ENCODE results near the gene NUP205.

Gene NUP205, protein sequence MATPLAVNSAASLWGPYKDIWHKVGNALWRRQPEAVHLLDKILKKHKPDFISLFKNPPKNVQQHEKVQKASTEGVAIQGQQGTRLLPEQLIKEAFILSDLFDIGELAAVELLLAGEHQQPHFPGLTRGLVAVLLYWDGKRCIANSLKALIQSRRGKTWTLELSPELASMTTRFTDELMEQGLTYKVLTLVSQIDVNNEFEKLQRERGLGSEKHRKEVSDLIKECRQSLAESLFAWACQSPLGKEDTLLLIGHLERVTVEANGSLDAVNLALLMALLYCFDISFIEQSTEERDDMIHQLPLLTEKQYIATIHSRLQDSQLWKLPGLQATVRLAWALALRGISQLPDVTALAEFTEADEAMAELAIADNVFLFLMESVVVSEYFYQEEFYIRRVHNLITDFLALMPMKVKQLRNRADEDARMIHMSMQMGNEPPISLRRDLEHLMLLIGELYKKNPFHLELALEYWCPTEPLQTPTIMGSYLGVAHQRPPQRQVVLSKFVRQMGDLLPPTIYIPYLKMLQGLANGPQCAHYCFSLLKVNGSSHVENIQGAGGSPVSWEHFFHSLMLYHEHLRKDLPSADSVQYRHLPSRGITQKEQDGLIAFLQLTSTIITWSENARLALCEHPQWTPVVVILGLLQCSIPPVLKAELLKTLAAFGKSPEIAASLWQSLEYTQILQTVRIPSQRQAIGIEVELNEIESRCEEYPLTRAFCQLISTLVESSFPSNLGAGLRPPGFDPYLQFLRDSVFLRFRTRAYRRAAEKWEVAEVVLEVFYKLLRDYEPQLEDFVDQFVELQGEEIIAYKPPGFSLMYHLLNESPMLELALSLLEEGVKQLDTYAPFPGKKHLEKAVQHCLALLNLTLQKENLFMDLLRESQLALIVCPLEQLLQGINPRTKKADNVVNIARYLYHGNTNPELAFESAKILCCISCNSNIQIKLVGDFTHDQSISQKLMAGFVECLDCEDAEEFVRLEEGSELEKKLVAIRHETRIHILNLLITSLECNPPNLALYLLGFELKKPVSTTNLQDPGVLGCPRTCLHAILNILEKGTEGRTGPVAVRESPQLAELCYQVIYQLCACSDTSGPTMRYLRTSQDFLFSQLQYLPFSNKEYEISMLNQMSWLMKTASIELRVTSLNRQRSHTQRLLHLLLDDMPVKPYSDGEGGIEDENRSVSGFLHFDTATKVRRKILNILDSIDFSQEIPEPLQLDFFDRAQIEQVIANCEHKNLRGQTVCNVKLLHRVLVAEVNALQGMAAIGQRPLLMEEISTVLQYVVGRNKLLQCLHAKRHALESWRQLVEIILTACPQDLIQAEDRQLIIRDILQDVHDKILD (N-terminal part only)

GRCh38 chr7:135557455-135558336, at the start of gene NUP205:
Gene NUP205 (plus strand): TSS chr7:135557917. CDS start chr7:135557945, 28 bp downstream.
- H3K9me3 Mint-ChIP-seq, result no peaks in the 10 kb centered on the region
- H3K36me3 Mint-ChIP-seq (ENCODE audit: low read depth), result peaks cover 10% of the 10 kb centered on the region
- no peak for TF ChIP-seq CTCF (IDR thresholded peaks at IDR 0.05; ENCODE audit: unreplicated experiment in 3 of 3)
- H3K4me3 Mint-ChIP-seq, result peak within 1 kb of the TSS; percentile 54 to 71 (median 54)
- peak within 1 kb of the TSS in 2 of 3 experiments; percentile 47 to 70 for H3K27ac Mint-ChIP-seq
- H3K27me3 Mint-ChIP-seq (ENCODE audit: low read depth), result no peaks in the 10 kb centered on the region
- H3K4me1 Mint-ChIP-seq, result peaks cover 12% of the 10 kb centered on the region

DNA sequence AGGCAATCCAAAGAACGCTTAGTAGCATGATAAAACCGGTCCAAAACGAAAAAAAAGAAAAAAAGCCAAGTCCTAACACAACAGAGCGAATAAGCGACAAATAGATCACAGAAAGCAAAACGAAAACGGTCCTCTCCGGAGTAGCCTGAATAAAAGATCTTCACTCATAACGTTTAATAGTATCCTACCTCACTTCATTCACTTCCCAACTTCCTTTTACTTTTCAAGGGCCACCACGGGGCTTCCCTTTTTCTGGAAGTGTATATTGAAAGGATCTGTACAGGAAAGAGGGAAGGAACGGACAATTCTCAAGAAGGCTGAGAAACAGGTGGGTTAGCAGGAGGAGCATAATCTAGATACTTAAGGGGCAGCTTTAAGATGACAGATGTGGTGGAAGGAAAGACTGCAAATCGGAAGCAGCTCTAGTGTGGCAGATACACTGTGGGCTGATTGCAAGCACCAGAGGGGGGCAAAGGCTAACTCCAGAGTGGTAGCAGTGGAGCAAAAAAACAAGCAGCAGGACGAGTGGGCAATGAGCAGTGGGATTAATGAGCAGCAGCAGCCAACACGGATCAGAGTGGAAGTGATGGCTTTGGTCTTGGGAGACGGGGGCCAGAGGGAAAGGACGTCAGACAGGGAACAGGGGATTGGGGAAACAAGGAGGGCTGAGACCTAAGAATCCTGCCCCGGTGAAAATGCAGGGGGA, 48.7 kb upstream of the NUP205 start:
- Mint-ChIP-seq H3K27ac (no peak overlapping the region), H3K27me3 (ENCODE audit: low read depth) (no peaks in the 10 kb centered on the region)
- no peak for TF ChIP-seq CTCF (IDR thresholded peaks at IDR 0.05; ENCODE audit: unreplicated experiment in 3 of 3)

GRCh38 chr7:135509589-135509838, 48.2 kb upstream of the NUP205 start:
- Mint-ChIP-seq H3K27me3 (ENCODE audit: low read depth) (no peaks in the 10 kb centered on the region), H3K4me1 (peaks cover 14% of the 10 kb centered on the region), H3K27ac (no peak overlapping the region), H3K4me3 (no peak overlapping the region), H3K9me3 (no peaks in the 10 kb centered on the region), H3K36me3 (ENCODE audit: low read depth) (peaks cover 3% of the 10 kb centered on the region)
- TF ChIP-seq CTCF (IDR thresholded peaks at IDR 0.05; ENCODE audit: unreplicated experiment in 3 of 3), result no peak

More for the DNA sequence above, 48.7 kb upstream of the NUP205 start:
- no peaks in the 10 kb centered on the region for H3K9me3 Mint-ChIP-seq
- H3K4me1 Mint-ChIP-seq, result peaks cover 14% of the 10 kb centered on the region
- H3K4me3 Mint-ChIP-seq, result no peak overlapping the region
- peaks cover 3% of the 10 kb centered on the region for H3K36me3 Mint-ChIP-seq (ENCODE audit: low read depth)

- no peak for TF ChIP-seq CTCF (IDR thresholded peaks at IDR 0.05; ENCODE audit: unreplicated experiment in 3 of 3)
- Mint-ChIP-seq H3K4me3 (no peak within 1 kb of the TSS), H3K9me3 (no peaks in the 10 kb centered on the region), H3K36me3 (ENCODE audit: low read depth) (peaks cover under 1% of the 10 kb centered on the region), H3K4me1 (peaks cover 14% of the 10 kb centered on the region), H3K27ac (no peak within 1 kb of the TSS), H3K27me3 (ENCODE audit: low read depth) (no peaks in the 10 kb centered on the region)
Measured at GRCh38 chr7:135509839-135510591, 47.7 kb upstream of the NUP205 start, which contains the start of gene CNOT4. Gene CNOT4 (minus strand): TSS chr7:135510102. CDS start chr7:135438331, 71,771 bp downstream.

All from nephron (organoid).